GM19238 (cell line): Measurements from ENCODE around the gene RAD51B.

Experiments
- DNase-seq: peaks from one replicate; pipeline ENCODE4 v3.0.0; 2011; ENCODE audit warnings: low spot score; ENCODE audit not compliant: insufficient read length

The RAD51B gene

GRCh38 chr14:68585690-68586089, 766.1 kb downstream of the RAD51B start:
- DNase-seq = no peak

DNA sequence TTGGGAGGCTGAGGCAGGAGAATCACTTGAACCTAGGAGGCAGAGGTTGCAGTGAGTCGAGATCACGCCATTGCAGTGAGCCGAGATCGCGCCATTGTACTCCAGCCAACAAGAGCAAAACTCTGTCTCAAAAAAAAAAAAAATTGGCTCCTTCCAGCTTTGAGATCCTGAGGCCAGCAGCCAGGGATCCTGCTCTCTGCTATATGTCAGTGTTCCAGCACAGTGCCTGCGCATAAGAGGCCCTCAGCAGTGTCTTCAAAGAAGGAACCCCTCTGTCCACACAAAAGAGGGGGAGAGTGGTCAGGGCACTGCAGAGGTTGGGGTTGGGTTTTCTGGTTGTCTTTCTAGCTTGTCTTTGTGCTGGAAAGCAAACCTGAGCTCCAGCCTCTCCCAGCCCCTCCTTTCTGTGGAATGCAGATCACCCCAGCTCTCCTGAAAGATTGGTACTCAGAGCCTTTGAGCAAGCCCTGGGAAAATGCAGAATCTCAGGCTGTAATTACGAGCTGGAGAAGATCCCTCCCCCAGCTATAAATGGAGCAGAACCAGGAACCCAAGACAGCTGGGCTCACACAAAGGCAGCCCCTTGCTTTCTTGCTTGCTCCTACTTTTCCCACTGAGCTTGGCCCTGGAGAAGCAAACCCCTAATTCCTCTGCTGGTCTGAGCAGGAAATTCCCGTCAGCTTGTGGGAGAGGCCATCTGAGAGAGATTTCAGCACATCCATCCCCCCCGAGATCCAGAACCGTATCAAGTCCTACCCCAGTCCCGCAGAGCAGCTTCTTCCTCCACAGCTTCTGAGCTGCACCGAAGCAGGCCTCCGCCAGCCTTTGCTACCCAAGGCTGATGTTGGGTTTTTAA, 767.5 kb downstream of the RAD51B start:
- DNase-seq = no peak

DNA sequence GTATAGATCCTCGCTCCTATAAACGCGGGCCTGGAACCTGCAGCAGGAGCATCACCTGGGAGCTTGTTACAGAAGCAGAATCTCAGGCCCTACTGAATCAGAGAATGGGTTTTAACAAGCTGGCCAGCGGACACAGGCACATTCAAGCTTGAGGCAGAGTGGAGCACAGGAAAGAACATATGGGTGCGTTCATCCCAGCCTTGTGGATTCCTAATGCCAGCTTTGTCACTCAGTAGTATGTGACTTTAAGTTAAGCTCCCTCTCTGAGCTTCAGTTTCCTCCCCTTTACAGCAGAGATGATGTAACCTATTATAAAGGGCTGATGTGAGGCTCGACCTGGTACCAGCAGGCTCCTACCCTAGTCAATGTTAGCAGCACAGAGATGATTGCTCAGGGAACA, 768.4 kb downstream of the RAD51B start:
- DNase-seq = no peak

- no peak for DNase-seq
Measured at GRCh38 chr14:68589447-68590200, 770.0 kb downstream of the RAD51B start.

DNA sequence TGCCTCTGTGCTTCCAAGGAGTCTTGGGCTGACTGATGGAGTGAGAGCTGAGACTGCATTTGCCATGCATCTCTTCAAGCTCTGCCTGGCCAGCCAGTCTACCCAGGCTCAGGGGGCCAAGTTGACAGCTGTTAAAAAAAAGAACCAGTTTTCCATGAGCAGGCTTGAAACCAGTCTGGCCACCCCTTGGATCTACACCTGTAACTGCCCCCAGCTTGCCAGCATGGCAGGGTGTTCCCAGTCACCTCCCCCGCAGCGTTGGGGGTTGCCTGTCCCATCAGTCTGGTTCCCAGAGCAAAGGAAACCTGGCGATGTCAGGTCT, 770.6 kb downstream of the RAD51B start:
- no peak for DNase-seq

- no peak for DNase-seq
Measured at GRCh38 chr14:68591786-68592185, 772.2 kb downstream of the RAD51B start.

- DNase-seq = no peak
Measured at GRCh38 chr14:68592948-68593556, 773.5 kb downstream of the RAD51B start.

DNA sequence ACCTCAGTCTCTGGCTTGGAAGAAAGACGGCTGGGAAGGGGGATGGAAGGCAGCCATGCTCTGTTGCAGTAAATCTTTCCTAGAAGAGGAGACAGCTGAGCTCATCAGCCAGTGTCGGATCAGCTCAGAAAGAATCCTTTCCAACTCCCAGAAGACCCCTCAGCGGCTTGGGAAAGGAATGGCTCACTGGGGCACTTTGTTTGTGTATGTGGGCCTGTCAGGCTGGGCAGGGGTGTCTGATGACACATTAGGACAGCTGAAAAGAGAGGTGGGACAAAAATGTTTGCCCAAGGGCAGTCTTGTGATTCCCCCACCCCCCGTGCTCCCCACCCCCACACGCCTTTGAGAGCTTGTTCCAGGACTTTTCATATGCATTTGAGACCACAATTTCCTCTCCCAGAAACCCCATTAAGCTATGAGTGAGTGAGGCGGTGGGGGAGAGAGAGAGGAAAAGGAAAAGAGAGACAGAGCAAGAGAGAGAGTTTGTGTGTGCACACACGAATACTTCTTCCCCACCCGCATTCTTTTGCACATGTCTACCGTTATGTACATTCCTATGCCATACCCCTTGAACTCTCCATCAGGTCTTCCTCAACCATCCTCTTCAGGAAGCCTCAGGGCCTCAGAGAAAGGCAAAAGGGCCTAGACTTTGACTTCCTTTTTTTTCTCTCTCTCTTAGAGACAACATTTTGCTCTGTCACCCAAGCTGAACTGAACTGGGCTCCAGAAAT, 774.4 kb downstream of the RAD51B start:
- no peak for DNase-seq

DNA sequence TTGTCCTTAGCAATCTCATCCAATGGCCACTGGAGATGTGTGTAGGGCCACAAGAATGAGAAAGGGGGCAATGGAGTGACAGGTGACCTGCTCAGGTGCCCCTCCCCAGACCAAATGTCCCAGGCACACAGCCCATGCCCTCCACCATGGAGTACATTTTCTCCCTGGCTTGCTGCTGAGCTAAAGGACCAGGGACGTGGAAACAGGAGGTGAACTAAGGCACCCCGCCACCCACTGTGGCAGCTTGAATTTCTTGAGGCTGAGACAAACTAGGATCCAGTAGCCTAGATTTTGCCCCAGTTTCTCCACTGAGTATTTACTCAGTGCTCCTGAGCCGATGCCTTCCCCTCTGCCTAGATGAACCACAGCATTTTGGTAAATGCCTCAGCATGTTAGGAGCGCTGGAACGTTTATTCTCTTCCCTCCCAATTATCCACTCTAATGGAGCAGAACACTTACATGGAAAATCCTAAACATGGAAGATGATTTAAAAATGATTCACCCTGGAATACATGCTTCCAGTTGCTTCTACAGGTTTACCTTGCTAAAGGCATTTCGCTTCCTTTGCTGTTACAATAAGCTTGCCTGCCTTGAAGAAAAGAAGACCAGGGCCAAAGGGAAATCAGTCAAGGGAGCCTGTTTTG, 775.3 kb downstream of the RAD51B start:
- DNase-seq = no peak

GRCh38 chr14:68596211-68596610, 776.6 kb downstream of the RAD51B start:
- no peak for DNase-seq

DNA sequence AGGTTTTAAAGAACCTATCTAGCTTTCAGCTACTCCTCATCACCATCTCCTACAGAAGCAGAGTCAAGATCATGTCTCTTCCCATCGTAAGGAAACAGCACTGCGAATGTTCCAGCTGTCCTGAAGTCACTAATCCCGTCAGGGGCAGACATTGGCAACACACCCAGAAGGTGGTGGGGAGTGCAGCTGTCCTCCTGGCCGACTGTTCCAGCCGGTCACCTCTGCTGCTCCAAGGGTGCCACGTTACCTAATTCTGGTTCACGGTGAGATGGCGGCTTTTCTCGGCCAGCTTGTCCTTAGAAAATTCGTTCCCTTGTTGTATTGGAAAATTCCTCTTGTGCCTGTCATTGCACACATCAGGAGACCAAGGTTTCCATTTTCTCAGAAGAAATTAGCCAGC, 777.1 kb downstream of the RAD51B start:
- DNase-seq = no peak

- no peak for DNase-seq
Measured at GRCh38 chr14:68598089-68598488, 778.5 kb downstream of the RAD51B start.

DNA sequence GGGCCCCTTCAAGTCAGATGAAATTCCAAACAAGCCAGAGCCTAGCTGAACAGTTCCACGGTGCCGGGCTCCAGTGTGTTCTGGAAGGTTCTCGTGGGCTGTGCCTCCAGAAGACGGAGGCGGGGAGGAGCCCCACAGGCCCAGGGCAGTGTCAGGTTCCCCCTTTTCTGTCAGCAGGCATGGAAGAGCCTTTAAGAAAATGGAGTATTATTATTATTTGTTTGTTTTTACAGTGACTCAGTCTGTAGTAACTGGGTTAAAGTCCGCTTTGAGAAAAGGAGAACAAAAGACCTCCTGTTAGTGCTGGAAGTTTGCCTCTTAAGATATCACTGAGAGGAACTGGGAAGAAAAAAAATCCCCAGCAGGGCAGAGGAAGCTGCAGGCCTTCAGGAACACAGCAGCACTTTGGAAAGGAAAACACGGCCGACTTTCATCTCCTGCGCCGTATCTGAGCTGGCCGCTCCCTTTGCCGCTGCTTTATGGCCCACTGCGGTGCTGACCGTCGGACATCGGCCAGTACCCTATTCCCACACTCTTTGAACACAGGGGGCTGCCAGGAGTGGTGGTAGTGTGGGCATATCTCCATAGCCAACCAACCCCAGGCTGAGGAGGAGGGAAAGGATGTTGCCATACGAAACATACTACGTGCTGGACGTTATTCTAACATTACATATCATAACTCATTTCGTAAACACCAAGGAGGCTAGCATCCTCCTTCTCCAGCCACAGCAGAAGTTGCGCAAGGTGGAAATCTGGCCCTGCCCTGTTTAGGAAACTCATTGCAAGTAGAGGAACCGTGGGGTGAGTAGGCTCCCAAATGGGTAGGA, 779.3 kb downstream of the RAD51B start:
- no peak for DNase-seq

DNA sequence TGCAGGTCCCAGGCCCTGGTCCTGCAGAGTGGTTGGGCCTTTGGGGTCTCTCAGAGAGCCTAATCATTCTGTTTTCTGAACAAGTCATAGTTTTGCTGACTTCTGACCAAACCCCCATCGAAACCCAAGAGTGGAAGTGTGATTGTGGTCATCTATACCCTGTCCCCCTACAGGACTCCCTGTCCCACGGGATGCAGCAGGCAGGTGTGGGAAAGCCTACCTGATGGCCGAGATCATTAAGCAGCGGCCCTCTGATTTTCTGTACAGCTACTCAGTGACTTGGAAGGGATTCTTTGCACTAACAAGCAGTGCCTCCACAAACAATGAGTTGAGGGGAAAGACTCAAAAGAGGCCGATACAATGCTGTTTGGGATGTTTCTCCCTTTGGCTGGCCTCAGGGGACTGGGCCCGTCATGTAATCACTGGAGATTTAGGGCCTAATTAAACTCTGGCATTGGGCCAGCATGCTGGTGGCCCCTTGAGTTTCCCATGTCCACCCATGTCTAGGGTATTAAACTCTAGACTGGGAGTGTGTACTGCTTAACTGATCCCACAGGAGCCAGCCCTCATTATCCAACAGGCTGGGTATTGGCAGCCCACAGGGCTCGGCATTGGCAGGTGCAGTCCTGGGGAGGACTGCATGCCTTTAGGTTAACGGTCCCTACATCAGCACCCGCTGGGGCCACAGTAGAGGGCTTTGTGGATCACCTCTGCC, 780.5 kb downstream of the RAD51B start:
- DNase-seq = no peak

- no peak for DNase-seq
Measured at GRCh38 chr14:68602507-68602906, 782.9 kb downstream of the RAD51B start.

GRCh38 chr14:68603533-68604360, 784.2 kb downstream of the RAD51B start:
- DNase-seq = no peak

DNA sequence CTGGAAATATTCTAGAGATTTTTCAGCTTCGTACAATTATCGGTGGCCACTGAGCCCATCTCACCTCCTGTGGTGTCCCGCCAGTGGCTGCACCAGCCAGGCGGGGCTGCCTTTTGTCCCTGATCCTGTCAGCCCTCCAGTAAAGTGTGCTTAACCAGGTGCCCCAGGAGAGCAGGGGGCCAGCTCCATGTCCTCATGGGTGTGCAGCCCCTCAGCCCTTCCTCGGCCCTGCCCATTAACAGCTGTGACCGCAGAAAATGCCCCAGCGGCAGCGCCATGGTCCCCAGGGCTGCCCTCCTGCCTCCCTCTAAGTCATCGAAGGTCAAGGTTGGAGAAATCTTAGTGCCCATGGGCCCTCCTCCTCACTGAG, 784.8 kb downstream of the RAD51B start:
- DNase-seq = no peak

DNA sequence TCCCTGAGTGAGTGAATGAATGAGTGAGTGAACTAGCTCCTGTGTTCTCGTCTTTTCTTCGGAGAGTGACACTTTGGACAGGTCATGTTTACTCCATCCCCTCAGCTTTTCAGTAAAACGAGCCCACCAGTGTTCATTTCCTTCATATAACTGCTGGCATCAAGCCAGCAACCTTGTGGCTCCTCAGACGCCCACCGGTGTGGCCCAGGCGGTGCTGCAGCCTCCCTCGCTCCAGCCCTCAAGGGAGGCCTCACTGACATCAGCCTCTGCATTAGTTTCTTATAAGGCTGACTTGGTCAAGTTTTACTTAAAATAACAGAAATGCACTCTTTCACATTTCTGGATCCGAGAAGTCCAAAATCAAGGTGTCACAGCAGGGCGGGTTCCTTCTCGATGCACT, 785.2 kb downstream of the RAD51B start:
- DNase-seq = no peak

DNA sequence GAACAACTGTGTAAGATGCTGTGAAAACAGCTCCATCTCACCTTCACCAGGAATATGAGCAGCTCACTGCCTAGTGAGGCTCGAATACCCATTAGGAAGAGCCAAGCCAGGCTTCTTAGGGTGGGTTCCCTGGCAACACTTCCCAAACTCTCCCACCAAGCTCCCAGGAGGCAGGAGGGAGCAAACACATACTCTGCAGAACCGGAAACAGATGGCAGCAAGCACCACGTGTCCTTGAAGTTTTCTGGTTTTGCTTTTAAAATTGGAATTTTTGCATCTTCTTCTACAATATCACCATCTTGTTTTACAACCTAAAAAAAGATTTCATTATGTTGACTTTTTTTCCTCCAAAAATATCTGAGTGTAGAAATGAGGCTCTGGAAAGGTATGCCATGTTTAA, 786.6 kb downstream of the RAD51B start:
- DNase-seq = no peak
